NK-92 treated with Interleukin-12 subunit alpha and Interleukin-12 subunit beta, amount 100 ng/mL, for 24 hours (cell line): ENCODE measurements around the gene CCDC59.

Experiments
- DNase-seq: peaks from one replicate; lab custom pipeline; 2025; lab: John Stamatoyannopoulos, UW

The CCDC59 gene

GRCh38 chr12:82314406-82314892, 43.7 kb downstream of the CCDC59 start:
- DNase-seq = no peak
